HG02981 (cell line): ENCODE data around the gene GPR176.
A peak's percentile ranks its signal among the peaks of the same experiment; 100 is the strongest.

ENCODE experiments used
- ATAC-seq: cut with Tn5 transposase; IDR thresholded peaks from one replicate; pipeline ENCODE4 v1.9.1; 2021; ENCODE audit warnings: mild to moderate bottlenecking, moderate library complexity; ENCODE audit not compliant: unreplicated experiment

Gene GPR176

GRCh38 chr15:39786447-39787056 is 133.5 kb downstream of the GPR176 start:
- no peak for ATAC-seq

- no peak for ATAC-seq
Measured at GRCh38 chr15:39785841-39786240, 134.2 kb downstream of the GPR176 start.

GRCh38 chr15:39785139-39785538 is 134.9 kb downstream of the GPR176 start:
- ATAC-seq = no peak

- ATAC-seq = no peak
Measured at GRCh38 chr15:39784638-39785037, 135.4 kb downstream of the GPR176 start.

GRCh38 chr15:39784125-39784524 is 135.9 kb downstream of the GPR176 start:
- no peak for ATAC-seq

GRCh38 chr15:39783244-39783820 is 136.7 kb downstream of the GPR176 start:
- ATAC-seq = no peak

- ATAC-seq = peak; percentile 97
Measured at GRCh38 chr15:39782441-39783138, 137.5 kb downstream of the GPR176 start, which contains the start of gene FSIP1. Gene FSIP1 (minus strand): TSS chr15:39782841. CDS start chr15:39776524, 6,317 bp downstream.

GRCh38 chr15:39781967-39782302 is 138.1 kb downstream of the GPR176 start:
- ATAC-seq = no peak

GRCh38 chr15:39781147-39781966 is 138.7 kb downstream of the GPR176 start:
- ATAC-seq = no peak

GRCh38 chr15:39778021-39778420 is 142.0 kb downstream of the GPR176 start:
- ATAC-seq = no peak

- ATAC-seq = no peak
Measured at GRCh38 chr15:39777496-39777895, 142.6 kb downstream of the GPR176 start.

GRCh38 chr15:39776068-39776467 is 144.0 kb downstream of the GPR176 start:
- ATAC-seq = no peak

GRCh38 chr15:39774688-39775267 is 145.3 kb downstream of the GPR176 start:
- ATAC-seq = no peak

GRCh38 chr15:39770748-39771689 is 149.0 kb downstream of the GPR176 start:
- no peak for ATAC-seq

- ATAC-seq = no peak
Measured at GRCh38 chr15:39767921-39768320, 152.1 kb downstream of the GPR176 start.

- ATAC-seq = no peak
Measured at GRCh38 chr15:39761006-39761405, 159.1 kb downstream of the GPR176 start.

- no peak for ATAC-seq
Measured at GRCh38 chr15:39756806-39757522, 163.1 kb downstream of the GPR176 start.

- ATAC-seq = no peak
Measured at GRCh38 chr15:39752991-39753390, 167.1 kb downstream of the GPR176 start.

- no peak for ATAC-seq
Measured at GRCh38 chr15:39752246-39752645, 167.8 kb downstream of the GPR176 start.
